ENCODE data around the gene C1orf159.

The C1orf159 gene

DNA sequence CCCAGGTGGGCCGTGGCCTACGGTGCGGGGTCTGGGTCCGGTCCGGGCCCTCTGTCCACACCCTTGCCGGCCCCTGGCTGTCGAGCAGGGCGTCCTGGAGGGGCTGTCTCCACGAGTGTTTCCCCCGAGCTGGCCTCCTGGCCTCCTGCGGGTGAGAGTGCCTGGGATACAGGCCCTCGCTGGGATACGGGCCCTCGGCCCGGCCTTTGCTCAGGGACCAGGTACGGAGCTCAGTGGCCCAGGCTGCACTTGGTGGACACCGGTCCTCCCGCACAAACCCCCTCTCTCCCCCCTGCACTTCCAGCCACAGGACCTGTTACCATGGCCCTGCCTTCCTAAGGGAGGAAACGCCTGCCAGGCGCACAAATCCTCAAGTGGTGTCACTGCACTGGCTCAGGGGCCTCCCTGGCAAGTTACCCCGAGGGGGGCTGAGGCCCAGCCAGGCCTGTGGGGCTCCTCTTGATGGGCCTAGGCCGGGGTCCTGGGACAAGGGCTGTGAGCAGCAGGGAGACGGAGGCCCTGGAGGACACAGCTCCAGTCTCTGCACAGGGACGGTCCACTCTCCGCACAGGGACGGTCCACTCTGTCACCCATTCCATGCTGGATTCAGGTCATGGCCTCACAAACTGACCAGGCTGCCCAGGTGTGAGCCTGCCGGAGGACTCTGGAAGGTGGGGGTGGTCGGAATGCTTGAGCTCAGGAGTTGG lies 23.6 kb downstream of the C1orf159 start:
- DNase-seq (ENCODE audit: low read depth), result no peak

DNA sequence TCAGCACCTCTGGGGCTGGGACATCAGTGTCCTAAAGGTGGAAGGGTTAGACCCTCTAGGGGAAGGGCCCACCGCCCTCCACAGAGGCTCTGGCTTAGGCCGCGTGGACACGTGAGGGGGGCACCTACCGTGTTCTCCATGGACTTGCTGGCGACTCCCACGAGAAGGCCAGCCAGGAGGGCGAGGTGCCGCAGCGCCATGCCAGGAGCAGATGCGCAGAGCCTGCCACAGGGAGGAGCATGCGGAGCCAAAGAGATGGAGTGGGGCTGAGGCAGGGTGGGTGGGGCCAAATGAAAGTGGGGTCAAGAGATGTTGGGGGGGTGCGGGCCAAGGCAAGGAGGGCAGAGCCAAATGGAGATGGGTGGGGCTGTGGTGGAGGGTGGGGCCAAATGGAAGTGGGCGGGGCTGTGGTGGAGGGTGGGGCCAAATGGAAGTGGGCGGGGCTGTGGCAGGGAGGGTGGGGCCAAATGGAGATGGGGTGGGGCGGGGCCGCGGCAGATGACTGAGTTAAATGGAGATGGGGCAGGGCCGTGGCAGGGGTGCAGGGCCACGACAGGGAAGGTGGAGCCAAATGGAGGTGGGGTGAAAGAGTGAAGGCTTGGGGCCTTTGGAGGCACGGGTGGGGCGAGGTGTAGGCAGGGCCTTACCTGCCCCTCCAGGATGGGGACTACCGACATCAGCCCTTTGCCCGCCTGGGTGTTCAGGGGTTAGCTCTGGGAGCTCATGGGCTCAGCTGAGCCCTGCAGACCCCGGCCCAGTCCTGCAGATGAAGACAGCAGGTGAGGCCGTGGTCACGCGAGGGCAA lies 24.3 kb downstream of the C1orf159 start:
- no peak for DNase-seq (ENCODE audit: low read depth)

DNA sequence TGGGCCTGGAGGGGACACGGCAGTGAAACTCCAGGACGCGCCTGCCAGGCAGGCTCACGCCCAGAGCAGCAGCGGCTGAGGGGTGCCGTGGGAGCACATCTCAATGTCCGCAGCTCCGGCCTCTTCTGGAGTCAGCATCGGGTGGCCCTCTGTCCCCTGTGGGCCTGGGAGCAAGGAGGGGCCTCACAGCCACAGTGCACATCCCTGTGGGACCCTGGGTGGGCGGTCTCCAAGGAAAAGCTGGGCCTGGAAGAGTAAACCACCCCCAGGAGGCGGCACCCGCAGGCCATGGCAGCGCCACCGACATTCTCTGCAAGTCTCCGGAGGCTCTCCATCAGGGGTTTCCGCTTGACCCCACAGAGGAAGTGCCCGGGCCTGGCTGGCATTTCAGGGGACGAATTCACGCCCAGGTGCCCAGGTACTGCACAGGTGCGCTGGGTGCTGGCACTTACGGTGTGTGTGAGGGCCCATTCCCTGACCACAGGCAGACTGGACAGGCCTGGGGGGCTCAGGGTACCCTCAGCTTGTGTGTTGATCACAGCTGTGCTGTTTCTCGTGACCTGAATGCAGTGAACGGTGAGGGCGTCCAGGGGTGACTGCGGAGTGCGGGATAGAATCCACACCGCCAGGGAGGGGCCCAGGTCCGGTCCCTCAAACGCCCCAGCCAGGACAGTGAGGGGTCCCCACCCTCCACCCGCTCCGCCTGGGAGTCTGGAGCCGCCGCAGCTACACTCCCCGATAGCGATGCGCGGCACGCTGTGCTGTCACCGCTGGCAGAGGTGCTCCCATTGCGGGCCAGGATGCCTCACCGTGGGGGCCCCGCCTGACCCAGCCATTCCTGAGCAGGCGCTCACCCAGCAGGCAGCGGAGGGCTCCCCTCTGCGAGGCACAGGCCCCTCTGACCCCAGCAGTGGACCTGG lies 25.2 kb downstream of the C1orf159 start:
- no peak for DNase-seq (ENCODE audit: low read depth)

DNA sequence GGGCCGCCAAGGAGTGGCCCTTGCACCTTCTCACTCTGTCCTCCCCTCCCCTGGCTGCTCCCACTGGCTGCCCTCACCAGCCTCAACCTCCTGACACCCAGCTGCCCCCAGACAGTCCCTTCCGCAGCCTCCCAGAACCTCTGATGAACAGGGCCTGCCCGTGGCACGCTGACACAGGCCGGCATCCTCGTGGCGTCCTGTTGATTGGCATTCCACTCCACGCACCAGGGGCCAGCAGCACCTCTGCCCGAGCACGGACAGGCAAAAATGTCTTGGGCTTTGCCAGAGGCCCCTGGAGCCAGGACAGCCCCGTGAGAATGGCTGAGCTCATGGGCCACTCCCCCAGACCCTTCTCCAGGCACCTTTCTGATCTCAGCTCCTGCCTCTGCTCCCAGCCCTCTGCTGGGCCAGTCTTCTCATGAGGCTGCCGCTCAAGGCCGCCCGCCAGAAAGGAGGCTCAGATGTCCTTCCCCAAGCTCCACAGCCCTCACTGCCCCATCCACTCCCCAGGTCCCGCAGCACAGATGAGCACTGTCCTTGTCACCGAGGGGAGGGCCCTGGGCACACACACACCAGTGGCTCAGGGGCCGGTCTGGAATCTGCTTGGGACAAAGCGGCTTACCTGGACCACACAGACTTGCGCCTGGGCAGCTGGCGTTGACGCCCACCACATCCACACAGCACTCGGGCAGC lies 26.0 kb downstream of the C1orf159 start:
- no peak for DNase-seq (ENCODE audit: low read depth)

DNA sequence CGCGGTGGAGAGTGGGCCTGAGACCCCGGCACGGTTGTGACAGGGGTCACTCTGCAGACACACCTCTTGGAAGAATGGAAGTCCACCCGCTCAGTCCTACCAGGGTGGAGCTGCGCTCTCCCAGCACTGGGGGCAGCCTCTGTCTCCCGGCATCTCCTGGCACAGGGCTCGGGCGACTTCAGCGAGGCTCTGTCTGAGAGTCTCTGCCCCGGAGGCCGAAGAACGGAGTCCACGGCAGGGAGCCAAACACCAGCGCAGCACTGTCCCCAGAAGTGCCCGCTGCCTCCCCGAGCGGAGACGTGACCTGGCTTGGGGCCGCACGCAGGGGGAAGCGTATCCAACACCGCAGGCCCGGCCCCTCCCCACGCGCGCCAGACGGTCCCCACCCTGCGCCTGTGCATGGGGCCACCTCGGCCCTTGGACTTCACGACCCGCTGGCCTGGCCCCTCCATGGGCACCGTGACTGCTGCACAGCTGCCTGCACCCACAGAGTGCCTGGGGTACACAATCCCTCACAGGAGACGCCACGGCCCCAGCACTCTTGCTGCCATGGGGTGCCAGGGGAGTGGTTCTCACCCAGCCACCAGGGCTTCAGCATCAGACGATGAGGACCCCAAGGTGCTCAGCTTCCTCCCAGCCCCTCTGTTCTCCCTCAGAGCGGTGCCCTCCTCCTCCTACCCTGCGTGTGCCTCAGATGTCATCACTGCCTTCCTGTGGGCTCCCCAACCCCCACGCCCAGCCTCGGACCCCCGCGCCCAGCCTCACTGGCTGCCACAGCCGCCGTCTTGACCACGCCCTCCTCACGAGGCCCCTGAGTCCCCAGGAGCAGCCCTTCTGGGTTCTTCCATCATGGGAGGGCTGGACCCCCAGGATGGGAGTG lies 26.8 kb downstream of the C1orf159 start:
- DNase-seq (ENCODE audit: low read depth), result no peak

DNA sequence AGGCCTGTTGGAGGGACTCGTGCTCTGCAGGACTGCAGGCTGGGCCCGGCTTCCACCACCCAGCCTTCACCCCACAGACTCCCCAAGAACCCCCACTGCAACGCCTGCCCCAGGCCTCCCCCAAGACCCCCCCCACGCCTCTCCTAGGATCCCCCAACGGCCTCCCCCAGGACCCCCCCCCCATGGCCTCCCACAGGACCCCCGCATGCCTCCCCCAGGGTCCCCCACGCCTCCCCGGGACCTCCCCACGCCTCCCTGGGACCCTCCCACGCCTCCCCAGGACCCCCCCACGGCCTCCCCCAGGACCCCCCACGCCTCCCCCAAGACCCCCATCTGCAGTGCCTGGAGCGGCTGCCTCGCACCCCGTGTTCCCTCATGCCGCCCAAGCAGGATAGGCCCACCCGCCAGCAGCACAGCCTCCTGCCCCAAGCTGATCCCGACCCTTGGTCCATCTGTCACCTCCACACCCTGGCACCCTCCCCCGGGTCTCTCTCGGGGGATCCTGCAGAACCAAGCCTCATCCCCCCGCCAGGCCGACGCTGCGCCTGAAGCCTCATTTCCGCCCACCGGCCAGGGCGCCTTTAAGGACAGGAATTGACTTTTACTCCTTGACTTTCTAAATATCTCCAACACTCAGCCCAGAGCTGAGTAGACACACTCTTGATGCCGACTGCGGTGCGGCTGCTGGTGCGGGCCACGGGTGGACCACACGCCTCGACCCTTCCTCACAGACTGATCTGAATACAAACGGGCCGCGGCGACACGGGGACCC lies 27.7 kb downstream of the C1orf159 start:
- DNase-seq (ENCODE audit: low read depth), result no peak

DNA sequence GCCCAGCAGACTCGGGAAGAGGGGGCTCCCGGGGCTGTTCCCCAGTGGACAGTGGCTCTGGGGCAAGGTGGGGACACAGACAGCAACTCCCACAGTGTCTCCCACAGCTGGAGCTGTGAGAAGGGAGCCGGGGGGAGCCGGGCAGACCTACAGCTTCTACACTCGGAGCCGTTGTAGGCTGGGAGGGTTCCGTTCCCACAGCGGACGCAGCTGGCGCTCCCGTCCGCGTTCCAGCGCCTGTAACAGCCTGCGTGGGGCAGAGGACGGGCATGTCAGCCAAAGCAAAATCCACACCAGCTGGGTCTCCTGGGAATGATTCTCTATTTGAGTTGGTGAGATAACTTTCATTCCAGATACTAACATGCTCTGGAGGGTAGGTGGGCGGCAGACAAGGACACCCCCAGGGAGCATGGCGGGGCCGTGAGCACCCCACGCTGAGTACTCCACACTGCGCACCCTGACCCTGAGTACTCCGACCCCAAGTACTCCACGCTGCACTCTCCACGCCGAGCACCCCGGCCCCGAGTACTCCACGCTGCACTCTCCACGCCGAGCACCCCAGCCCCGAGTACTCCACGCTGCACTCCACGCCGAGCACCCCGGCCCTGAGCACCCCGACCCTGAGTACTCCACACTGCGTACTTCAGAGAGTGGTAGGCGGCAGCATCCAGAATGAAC lies 28.4 kb downstream of the C1orf159 start:
- no peak for DNase-seq (ENCODE audit: low read depth)

DNA sequence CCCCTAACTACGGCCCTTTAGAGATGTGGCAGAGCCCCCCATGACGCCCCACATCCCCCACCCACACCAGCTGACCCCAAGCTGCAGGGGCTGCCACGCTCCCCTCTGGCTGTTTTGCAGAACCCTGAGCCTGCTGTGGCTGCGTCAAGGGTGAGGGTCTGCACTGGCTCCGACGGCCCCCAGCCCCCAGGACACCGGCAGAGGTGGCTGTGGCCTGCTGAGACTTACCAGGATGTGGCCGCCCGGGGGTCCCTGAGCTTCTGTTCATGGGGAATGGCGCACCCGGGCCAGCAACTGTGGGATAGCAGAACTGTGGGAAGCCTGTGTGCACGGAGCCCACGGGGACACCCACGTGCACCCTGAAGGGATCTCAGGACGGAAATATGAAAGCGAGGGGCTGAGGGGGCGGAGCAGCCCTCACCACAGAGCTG lies 29.0 kb downstream of the C1orf159 start:
- DNase-seq (ENCODE audit: low read depth), result no peak

DNA sequence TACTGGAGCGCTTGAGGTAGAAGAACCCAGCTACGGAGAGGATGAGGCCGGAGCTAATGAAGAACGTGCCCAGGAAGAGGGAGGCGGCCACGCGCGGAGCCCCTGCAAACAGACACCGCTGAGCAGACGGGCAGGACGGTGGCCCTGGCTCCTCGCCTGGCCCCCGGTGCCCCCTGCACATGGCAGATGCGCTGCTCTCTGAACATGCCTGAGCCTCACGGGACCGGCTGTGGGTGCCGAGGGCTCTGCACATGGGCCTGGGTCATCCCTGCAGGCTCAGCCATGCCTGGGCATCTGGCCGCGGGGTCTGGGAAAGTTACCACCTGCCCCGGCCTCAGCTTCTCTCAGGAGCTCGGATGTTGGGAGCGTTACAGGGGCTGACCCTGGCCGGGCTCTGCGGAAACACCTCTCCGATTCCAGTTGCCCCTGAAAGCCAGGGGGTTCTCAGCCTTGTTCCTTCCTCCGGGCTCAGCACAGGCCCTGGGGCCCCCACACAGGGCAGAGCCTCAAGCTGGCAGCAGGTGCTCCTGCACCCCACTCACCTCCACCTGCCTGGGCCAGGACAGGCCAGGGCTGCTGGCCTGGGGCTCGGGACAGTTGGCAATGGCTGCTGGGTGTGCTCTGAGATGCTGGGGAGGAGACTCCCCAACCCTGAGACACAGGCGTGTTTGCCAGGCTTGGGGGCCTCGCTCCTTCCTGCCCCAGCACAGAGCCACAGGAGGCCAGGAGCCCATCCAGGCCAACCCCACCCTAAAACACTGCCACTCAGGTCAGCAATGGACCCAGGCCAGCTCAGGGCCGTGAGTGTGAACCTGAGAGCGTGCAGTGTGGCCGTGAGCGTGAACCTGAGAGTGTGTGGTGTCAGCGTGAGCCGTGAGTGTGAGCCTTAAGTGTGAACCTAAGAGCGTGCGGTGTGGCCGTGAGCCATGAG lies 29.7 kb downstream of the C1orf159 start:
- no peak for DNase-seq (ENCODE audit: low read depth)

DNA sequence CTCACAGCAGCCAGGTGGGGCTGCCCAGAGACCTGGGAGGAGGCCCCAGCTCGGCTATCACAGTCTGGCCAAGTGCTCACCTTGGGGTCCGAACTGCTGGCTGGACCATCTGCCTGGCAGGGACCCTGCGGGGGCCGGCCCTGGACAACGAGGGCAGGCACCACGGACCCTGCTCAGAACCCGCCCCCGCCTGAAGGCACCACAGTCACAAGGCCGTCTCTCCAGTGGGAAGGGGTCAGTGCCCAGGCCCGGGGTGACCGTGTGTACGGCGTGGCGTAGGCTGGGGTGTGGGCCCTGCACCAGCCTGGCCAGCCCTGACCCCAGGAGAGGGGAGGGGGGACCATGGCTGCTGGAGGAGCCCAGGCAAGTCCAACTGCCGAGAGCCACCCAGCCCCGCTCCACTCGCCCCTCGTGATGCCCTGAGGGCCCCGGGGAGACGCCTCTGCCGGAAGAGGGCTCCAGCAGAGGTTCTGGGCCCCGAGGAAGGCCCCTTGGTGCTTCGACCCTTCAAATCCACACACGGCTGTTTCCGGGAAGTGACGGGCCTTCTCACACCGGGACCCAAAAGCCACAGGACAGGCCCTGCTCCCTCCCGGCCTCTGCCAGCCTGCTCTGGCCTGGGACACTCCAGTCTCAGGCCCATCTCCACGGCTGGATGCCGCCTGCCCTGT lies 30.6 kb downstream of the C1orf159 start:
- DNase-seq (ENCODE audit: low read depth), result no peak

DNA sequence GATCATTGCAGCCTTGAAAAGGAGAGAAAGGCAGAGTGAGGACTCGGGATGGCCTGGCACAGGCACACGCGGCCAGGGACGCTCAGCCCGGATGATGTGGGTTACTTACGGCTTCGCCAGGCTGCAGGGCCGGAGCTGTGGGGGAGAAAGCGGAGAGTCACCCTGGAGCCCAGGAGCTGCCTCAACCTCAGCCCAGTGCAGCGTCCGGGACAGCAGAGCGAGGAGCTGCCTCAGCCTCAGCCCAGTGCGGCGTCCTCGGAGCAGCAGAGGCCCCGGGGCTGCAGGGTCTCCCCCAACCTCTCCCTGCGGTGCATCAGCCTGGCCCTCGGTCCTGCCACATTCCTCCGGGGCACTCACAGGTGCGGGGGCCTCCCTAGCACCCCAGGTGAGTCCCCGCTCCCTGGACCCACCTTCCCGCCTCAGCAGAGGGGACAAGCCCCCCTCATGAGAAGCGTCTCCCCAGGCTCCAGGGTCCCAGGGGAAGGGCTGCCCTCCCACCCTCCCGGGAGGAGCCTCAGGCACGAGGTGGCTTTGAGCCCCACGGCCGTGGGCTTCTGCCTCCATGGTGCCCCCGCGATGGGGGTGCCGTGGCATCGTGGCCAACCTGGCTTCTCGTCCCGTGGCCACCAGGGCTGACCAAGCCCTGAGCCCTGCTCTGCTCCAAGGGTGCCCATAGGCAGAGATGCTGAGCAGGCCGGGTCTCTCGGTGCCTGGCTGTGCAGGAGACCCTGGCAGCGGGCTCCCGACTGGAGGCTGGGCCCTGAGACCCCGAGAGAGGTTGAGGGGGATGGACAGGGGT lies 31.3 kb downstream of the C1orf159 start:
- DNase-seq (ENCODE audit: low read depth), result no peak

DNA sequence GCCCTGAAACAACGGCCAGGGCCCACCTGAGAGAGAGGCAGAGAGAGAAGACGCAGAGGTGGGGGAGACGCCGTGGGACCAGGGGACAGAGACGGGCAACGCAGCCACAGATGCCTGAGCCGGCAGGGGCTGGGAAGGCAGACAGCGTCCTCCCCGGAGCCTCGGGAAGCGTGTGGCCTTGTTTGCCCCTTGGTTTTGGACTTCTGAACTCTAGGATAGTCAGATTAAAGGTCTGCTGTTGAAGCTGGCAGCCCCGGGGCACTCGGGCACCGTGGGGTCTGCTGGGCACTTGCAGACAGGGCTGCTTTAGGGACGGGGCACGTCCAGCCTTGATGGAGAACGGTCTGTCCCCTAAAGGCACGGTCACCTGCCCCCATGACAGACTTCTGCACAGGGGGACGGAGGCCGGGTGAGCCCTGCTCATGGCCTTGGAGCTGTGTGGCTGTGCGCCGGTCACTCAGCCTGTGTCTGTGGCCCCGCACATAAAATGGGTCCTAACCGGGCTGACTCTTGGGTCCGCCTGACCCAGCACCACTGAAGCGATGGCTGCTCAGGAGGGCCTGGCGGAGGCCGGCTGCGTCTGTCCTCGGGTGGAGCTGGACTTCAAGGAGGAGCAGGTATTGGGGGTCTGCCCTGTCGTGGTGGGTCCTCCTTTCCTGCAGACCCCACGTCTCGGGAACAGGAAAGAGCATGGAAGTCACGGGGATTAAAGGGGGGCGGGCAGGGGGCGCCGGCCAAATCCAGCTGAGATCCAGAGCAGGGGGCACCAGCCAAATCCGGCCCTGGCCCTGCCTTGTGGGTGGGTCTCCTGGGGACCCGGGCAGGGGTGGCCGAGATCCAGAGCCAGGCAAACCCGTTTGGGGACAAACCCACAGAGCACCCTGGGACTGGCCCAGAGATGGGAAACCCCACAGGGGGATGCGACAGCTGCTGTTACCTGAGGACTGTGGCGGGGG lies 32.2 kb downstream of the C1orf159 start:
- DNase-seq (ENCODE audit: low read depth), result no peak

DNA sequence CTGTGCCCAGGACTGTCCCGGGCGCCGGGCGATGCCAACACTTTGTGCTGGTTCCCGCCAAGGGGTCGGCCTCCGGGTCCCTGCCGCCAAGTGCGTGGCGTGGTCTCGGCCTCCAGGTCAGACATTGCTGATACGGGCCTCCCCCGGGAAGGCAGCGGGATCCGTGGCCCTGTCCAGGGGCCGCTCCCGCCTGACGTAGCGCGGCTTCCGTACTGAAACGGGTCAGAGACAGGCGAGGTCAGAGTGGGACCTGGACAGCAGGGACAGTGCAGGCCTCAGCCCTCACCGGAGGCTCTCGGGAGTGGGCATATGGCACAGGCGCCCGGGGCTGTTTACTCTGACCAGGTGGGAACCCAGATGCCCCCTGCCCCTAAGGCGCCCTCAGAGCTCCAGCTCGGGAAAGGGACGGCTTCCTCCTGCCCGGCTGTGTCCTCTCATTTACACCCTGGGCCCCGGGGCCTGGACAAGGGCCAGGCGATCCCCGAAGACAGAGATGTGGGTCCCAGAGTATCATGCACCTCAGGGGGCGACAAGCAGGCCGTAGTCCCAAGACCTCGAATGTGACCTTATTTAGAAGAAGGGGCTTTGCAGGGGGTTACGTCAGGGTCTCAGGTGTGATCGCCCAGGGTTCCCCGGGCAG lies 33.0 kb downstream of the C1orf159 start:
- DNase-seq (ENCODE audit: low read depth), result no peak

DNA sequence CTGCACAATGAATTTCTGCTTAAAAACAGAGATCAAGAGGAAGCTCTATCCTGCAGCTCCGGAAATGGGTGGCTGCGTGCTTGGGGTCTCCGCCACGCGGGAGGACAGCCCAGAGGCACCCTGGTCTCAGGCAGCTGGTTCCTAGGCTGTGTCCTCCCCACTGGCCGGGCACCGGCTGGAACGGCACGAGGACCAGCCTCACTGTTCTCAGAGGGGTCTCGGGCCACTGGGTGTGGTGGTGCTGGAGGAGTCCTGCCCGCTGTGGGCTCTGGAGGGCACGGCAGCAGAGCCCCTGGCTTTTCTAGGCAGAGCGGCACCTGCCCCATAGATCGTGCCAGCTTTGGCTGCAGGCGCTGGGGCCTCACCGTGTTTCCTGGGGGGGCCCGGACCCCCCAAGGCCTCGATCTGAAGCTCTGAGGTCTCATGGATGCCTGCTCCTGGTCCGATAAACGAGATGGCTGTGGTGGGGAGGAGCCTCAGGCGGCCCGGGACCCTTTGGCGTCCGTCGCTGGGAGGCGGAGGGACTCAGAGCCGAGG lies 33.6 kb downstream of the C1orf159 start:
- DNase-seq (ENCODE audit: low read depth), result no peak

Data from GM04503 (cell line).